Ammon's horn (tissue), 1 donor: ENCODE data around the gene HADH.
A peak's percentile ranks its signal among the peaks of the same experiment; 100 is the strongest.

Source experiments
- DNase-seq: peaks from one replicate; pipeline ENCODE4 v3.0.0-alpha.2; 2016; ENCODE audit warnings: low spot score

The HADH gene

DNA sequence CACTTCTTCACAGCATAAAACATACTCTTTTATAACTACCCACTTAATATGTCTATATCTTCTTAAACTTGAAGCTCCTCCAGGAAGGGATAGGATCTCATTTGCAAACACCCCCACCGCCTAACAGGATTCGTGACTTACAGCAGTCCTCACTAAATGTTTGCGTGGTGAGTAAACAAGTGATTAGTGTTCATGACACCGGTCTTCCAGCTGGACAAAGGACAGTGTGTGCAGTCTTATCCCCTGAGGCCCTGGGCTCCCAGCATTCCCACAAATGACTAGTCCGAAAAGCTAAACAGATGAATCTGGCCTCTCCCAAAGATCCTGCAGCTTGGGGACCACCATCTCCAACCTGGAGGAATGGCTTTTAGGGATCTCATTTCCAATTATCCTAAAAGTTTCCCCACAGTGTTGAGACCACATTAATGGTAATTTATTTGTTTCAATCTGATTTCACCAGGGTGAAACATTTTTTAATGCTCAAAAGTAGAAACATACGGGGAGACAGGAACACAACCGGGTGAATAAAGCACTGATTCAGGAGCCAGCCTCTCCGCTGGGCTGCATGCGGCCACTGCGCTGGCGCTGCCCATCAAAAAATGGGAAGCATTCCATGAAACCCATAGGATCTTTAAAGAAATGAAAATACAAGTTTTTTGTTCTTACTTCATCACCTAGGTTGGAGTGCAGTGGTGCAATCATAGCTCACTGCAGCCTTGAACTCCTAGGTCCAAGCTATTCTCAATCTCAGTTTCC, 69.2 kb downstream of the HADH start:
- DNase-seq = no peak

DNA sequence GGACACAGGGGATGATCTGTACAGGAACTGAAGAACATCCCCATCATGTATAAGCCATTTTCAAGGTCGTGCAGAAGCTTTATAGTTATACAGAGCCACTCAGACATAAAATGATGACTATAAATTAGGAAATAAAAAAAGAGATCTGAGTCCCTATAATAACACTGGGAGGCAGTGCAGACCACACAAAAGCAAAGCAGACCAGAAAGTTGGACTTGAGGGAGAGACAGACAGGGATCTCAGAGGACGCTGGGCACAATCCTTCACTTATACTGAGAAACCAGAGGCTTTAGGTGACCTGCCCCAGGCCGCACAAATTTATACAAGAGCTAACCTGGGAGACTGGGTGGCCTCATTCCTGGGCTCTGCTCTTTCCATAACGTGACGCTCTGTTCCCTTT, 70.5 kb downstream of the HADH start:
- peak; percentile 74 for DNase-seq

DNA sequence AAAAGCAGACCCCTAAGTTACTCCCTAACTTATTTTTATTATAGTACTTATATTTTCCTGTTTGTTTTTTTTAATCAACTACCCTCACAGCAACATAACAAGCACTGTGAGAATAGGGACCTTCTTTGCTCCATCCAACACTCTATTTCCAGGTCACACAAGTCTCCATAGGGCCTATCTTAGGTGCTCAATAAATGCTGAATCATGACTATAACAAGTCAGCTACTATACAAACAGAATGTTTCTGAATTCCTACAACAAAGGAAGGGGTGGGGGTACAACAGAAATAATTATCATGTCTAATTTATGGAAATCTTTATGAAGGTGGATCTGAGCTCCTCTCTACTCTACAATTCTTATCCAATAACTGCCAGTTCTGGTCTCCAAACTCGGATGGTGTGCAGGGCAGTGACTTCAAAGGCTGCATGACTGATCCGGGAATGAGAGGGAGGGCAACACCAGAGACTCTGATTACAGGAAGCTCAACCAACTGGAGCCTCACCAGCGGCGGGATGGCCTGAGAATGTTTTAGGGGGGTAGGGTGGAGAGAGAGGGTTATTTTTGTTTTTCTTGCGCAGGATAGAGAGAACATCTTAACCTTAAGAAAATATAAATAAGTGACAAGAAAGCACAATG, 71.1 kb downstream of the HADH start:
- no peak for DNase-seq

DNA sequence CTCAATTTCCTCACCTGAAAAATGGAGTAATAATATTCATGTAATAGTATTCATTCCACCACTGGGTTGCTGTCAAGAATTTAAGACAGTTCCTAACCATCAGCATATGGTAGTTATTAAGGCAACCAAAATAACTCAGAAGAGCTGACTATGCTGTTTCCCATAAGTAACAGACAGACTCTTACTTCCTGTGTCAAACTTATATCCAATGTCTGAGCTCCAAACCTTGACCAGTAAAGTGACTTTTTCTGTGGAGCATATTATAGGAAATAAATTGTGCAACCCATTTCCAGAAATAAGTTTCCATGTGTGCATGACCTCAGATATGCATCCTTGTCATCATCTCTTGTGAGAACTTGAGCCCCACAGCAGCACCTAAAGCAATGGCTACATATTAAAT, 78.8 kb downstream of the HADH start:
- no peak for DNase-seq

DNA sequence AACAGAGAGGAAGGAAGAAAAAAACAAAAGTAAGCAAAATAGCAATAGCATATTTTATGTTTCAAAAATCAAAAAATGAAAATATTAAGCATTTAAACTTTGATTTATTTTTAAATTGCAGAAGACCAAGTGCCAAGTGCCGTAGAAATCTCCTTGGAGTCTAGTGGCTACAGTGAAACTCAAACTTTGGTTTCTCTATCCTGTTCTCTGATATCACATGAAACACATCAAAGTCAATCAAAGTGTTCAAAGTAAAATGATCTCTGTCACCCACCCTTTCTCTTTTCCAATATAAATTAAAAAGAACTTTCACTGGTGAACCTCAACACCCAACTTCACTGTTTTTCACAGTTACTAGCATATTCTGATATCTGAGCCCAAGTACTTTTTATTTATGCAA, 81.1 kb downstream of the HADH start:
- no peak for DNase-seq

DNA sequence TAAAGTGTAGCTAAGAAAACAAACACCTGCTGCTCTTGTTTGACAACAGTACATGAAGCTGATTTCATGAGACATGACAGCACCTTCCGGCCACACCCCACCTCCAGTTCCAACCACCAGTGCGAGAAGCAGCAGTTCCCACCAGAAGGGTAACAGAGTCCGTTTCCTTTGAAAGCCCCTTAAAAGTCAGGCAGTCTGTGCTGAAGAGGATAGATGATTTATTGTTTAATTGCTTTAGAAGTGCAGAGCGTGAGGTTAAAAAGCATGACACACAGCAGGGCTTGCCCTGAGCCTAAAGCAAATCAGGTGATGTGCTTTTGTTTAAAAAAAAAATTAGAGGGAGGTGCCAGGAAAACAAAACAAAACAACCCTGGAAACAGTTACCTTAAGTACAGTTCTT, 82.6 kb downstream of the HADH start:
- no peak for DNase-seq

DNA sequence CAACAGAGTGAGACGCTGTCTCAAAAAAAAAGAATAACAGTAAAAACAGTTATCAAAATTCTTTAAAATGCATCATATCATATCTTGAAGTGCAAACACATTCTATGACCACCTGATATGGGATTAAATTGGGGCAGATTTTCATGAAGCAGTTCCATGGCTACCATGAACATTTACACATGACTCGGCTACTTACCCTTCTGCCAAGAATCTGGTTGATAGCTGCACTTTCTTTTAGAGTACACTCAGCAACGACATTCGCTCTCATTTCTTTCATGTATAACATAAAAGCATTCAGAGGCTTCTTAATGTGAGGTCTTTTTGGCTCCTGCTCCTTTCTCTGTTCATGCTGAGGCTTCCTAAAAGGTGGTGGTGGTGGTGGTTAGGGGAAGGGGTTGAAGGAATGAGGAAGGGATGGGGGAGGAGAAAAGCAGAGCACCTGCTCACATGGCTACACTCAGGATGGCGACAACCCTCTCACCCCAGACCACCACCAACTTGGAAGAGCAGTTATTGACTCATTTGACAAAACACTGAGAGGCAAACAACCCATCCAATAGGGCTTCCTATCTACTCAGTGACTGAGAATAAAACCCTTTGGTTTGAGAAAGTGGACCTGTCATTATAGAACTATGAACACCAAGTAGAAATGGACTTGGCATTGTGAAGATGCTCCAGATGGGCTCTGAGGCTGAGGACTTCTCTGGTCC, 88.5 kb downstream of the HADH start:
- no peak for DNase-seq

DNA sequence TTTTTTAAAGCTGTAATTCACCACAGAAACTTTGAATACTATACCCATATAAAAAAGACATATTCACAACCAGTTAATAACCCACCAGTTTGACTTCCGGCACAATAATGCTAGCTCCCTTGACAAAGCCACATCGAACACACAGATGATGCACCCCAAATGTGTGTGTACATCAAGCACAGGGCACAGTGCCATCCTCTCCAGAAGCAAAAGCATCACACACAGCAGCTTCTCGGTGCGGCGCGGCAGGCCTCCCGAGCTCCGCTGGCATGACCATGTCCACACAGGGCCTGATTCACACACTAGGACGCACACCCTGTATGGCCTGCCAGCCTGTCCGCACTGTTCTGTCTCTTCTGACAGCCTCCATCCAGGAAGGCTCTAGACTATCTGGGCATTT, 91.1 kb downstream of the HADH start:
- DNase-seq = no peak

DNA sequence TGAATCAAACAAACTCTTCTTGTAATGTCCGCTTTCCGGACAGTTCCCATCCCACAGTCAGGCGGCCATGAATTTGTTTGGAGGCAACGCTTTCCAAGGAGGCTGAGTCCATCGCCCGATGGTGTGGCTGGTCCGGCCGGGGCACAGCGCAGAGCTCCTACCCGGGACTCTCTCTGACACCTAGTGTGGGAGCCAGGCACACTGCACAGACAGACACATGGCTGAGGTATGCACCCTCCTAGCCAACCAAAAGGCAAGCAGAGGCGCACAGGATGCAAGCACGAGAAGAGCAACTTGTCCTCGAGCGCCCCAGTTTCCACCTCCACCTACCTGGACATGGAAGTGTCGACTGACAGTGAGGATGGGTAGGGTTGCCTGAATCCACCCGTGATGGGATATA, 91.6 kb downstream of the HADH start:
- DNase-seq = no peak
